ENCODE data around the gene TESK1. TPM values are rescaled to one million over a fixed set of nuclear protein-coding genes. Genes with fewer than 3 reads are reported as not detected.

Gene TESK1
- total RNA-seq, 1 donor from 2014 or later: 12.2 TPM

Small RNA genes within 50 kb of the gene (small RNA-seq; reads per million reads assigned to genes)
- gene MIR4667: 0.08 reads per million
- not detected for gene RMRP
- not detected for gene RPS29P17

Other genes with a start within 250 kb of the TESK1 start
- gene RUSC2, start 115.2 kb upstream of the TESK1 start, total RNA-seq: 50.5 TPM
- gene CD72, start 13.2 kb downstream of the TESK1 start, total RNA-seq: 0.41 TPM
- not detected for gene SIT1, start 45.7 kb downstream of the TESK1 start, total RNA-seq
- 133,388 TPM for gene RMRP, start 52.8 kb downstream of the TESK1 start, total RNA-seq
- gene CCDC107, start 53.0 kb downstream of the TESK1 start, total RNA-seq: 10.6 TPM
- 0.41 TPM for gene ARHGEF39, start 59.9 kb downstream of the TESK1 start, total RNA-seq
- 0.82 TPM for gene CA9, start 68.7 kb downstream of the TESK1 start, total RNA-seq
- gene TPM2, start 84.7 kb downstream of the TESK1 start, total RNA-seq: 11.0 TPM
- 16.3 TPM for gene TLN1, start 126.9 kb downstream of the TESK1 start, total RNA-seq
- gene CREB3, start 127.4 kb downstream of the TESK1 start, total RNA-seq: 30.6 TPM
- 48.9 TPM for gene GBA2, start 144.0 kb downstream of the TESK1 start, total RNA-seq
- 10.2 TPM for gene RGP1, start 144.0 kb downstream of the TESK1 start, total RNA-seq
- 0.41 TPM for gene MSMP, start 149.0 kb downstream of the TESK1 start, total RNA-seq
- gene NPR2, start 186.3 kb downstream of the TESK1 start, total RNA-seq: 11.0 TPM
- 2.9 TPM for gene SPAG8, start 207.0 kb downstream of the TESK1 start, total RNA-seq
- gene HINT2, start 209.8 kb downstream of the TESK1 start, total RNA-seq: 9.0 TPM
- not detected for gene FAM221B, start 223.5 kb downstream of the TESK1 start, total RNA-seq
- 4.1 TPM for gene TMEM8B, start 224.0 kb downstream of the TESK1 start, total RNA-seq